Adipocyte (in vitro differentiated cells): ENCODE measurements around the gene KBTBD2.
"Not testable (repeated sequence)": the region's sequence is repeated elsewhere in the genome, so short reads cannot be mapped to it uniquely, and the experiment has no call there.

Source experiments
- DNase-seq: peaks from one replicate; pipeline ENCODE4 v3.0.0-alpha.2; 2015; ENCODE audit warnings: low read depth
- H3K27me3 ChIP-seq: replicated peaks from 2 replicates; pipeline ENCODE4 v1.7.0; 2013; ENCODE audit warnings: mild to moderate bottlenecking, low read length, moderate library complexity; ENCODE audit not compliant: control insufficient read depth, insufficient read depth
- H3K36me3 ChIP-seq: 2 replicates; pipeline ENCODE4 v1.7.0; 2013; ENCODE audit warnings: low read length, mild to moderate bottlenecking, moderate library complexity; ENCODE audit not compliant: control insufficient read depth, insufficient read depth, severe bottlenecking
- H3K4me1 ChIP-seq: 2 replicates; pipeline ENCODE4 v1.7.0; 2013; ENCODE audit warnings: mild to moderate bottlenecking, low read length, moderate library complexity; ENCODE audit not compliant: control insufficient read depth, insufficient read depth
- H3K4me3 ChIP-seq: 2 replicates; pipeline ENCODE4 v1.7.0; 2013; ENCODE audit warnings: mild to moderate bottlenecking, low read length, moderate library complexity
- H3K9ac ChIP-seq: 2 replicates; pipeline ENCODE4 v1.7.0; 2013; ENCODE audit warnings: mild to moderate bottlenecking, low read length, moderate library complexity
- H3K9me3 ChIP-seq: 2 replicates; pipeline ENCODE4 v1.7.0; 2013; ENCODE audit warnings: mild to moderate bottlenecking, low read length, moderate library complexity; ENCODE audit not compliant: control insufficient read depth

Gene KBTBD2

GRCh38 chr7:32915041-32915536 lies 23.5 kb upstream of the KBTBD2 start:
- H3K9ac ChIP-seq, result no peak overlapping the region
- peaks cover 5% of the 10 kb centered on the region for H3K4me1 ChIP-seq
- no peaks in the 10 kb centered on the region for H3K9me3 ChIP-seq
- no peak for DNase-seq
- no peaks in the 10 kb centered on the region for H3K27me3 ChIP-seq
- peaks cover 37% of the 10 kb centered on the region for H3K36me3 ChIP-seq
- H3K4me3 ChIP-seq, result no peak overlapping the region

GRCh38 chr7:32914184-32914583 lies 22.6 kb upstream of the KBTBD2 start:
- H3K9me3 ChIP-seq, result no peaks in the 10 kb centered on the region
- H3K4me1 ChIP-seq, result peaks cover 5% of the 10 kb centered on the region
- H3K36me3 ChIP-seq, result peaks cover 37% of the 10 kb centered on the region

GRCh38 chr7:32910195-32910594 lies 18.6 kb upstream of the KBTBD2 start:
- H3K4me3 ChIP-seq, result no peak overlapping the region
- no peaks in the 10 kb centered on the region for H3K9me3 ChIP-seq
- no peak overlapping the region for H3K9ac ChIP-seq
- no peaks in the 10 kb centered on the region for H3K27me3 ChIP-seq
- peaks cover 9% of the 10 kb centered on the region for H3K4me1 ChIP-seq
- H3K36me3 ChIP-seq, result peaks cover 3% of the 10 kb centered on the region
- no peak for DNase-seq

More at GRCh38 chr7:32914184-32914583, 22.6 kb upstream of the KBTBD2 start:
- Histone ChIP-seq H3K27me3 (no peaks in the 10 kb centered on the region), H3K9ac (no peak overlapping the region), H3K4me3 (no peak overlapping the region)
- no peak for DNase-seq

GRCh38 chr7:32905175-32905662 lies 13.7 kb upstream of the KBTBD2 start:
- Histone ChIP-seq H3K27me3 (no peaks in the 10 kb centered on the region), H3K9ac (peak overlapping the region; percentile 46), H3K9me3 (no peaks in the 10 kb centered on the region), H3K36me3 (no peaks in the 10 kb centered on the region), H3K4me3 (peak overlapping the region; percentile 77), H3K4me1 (peaks cover 3% of the 10 kb centered on the region)
- DNase-seq, result peak; percentile 83

GRCh38 chr7:32901629-32902028 lies 10.1 kb upstream of the KBTBD2 start:
- no peaks in the 10 kb centered on the region for H3K36me3 ChIP-seq
- DNase-seq, result no peak
- H3K27me3 ChIP-seq, result no peaks in the 10 kb centered on the region
- peaks cover 3% of the 10 kb centered on the region for H3K4me1 ChIP-seq
- H3K4me3 ChIP-seq, result no peak overlapping the region
- H3K9me3 ChIP-seq, result no peaks in the 10 kb centered on the region
- no peak overlapping the region for H3K9ac ChIP-seq

- no peak overlapping the region for H3K4me3 ChIP-seq
- no peaks in the 10 kb centered on the region for H3K27me3 ChIP-seq
- H3K9ac ChIP-seq, result no peak overlapping the region
- H3K9me3 ChIP-seq, result no peaks in the 10 kb centered on the region
- H3K4me1 ChIP-seq, result peaks cover 2% of the 10 kb centered on the region
- DNase-seq, result no peak
- no peaks in the 10 kb centered on the region for H3K36me3 ChIP-seq
Observed at GRCh38 chr7:32900433-32900995, 9.0 kb upstream of the KBTBD2 start.

- H3K4me3 ChIP-seq, H3K27me3 ChIP-seq, DNase-seq, H3K4me1 ChIP-seq, H3K9ac ChIP-seq, H3K9me3 ChIP-seq, H3K36me3 ChIP-seq: not testable (repeated sequence)
Observed at GRCh38 chr7:32897376-32897775, 5.8 kb upstream of the KBTBD2 start.

- no peak overlapping the region for H3K9ac ChIP-seq
- peaks cover 10% of the 10 kb centered on the region for H3K4me1 ChIP-seq
- H3K36me3 ChIP-seq, result no peaks in the 10 kb centered on the region
- no peak overlapping the region for H3K4me3 ChIP-seq
- DNase-seq, result no peak
- H3K27me3 ChIP-seq, result no peaks in the 10 kb centered on the region
- H3K9me3 ChIP-seq, result no peaks in the 10 kb centered on the region
Observed at GRCh38 chr7:32896564-32897347, 5.2 kb upstream of the KBTBD2 start.

- no peaks in the 10 kb centered on the region for H3K36me3 ChIP-seq
- no peak overlapping the region for H3K4me3 ChIP-seq
- H3K27me3 ChIP-seq, result no peaks in the 10 kb centered on the region
- no peaks in the 10 kb centered on the region for H3K9me3 ChIP-seq
- peaks cover 20% of the 10 kb centered on the region for H3K4me1 ChIP-seq
- no peak for DNase-seq
- H3K9ac ChIP-seq, result no peak overlapping the region
Observed at GRCh38 chr7:32894171-32894570, 2.6 kb upstream of the KBTBD2 start.

GRCh38 chr7:32893722-32894121 lies 2.2 kb upstream of the KBTBD2 start:
- no peak overlapping the region for H3K4me3 ChIP-seq
- H3K9me3 ChIP-seq, result no peaks in the 10 kb centered on the region
- H3K9ac ChIP-seq, result peak overlapping the region; percentile 91
- peaks cover 21% of the 10 kb centered on the region for H3K4me1 ChIP-seq
- H3K27me3 ChIP-seq, result no peaks in the 10 kb centered on the region
- H3K36me3 ChIP-seq, result no peaks in the 10 kb centered on the region
- DNase-seq, result no peak

- peak overlapping the region; percentile 81 for H3K4me3 ChIP-seq
- no peaks in the 10 kb centered on the region for H3K27me3 ChIP-seq
- no peaks in the 10 kb centered on the region for H3K36me3 ChIP-seq
- peaks cover 27% of the 10 kb centered on the region for H3K4me1 ChIP-seq
- peak overlapping the region; percentile 91 for H3K9ac ChIP-seq
- no peaks in the 10 kb centered on the region for H3K9me3 ChIP-seq
- no peak for DNase-seq
Observed at GRCh38 chr7:32893207-32893524, 1.6 kb upstream of the KBTBD2 start.
